Naive thymus-derived CD4-positive, alpha-beta T cell (primary cell): ENCODE data around the gene PTOV1. TPM values are rescaled to one million over a fixed set of nuclear protein-coding genes. Genes with fewer than 3 reads are reported as not detected.

ENCODE experiments used
- ATAC-seq: fragments of 150-1000 bp; cut with Tn5 transposase; 2 replicates; pipeline ENCODE4 v1.10.0; 2021; ENCODE audit warnings: mild to moderate bottlenecking, moderate library complexity
- CTCF ChIA-PET: fragments of 350-600 bp; sonication (Branson Sonifier 250); formaldehyde crosslinking; loops from one replicate; lab custom pipeline; 2021; ENCODE audit warnings: antibody characterized with exemption; lab: Charles Lee
- POLR2A ChIA-PET: fragments of 350-600 bp; sonication (Branson Sonifier 250); formaldehyde crosslinking; loops from one replicate; lab custom pipeline; 2021; ENCODE audit warnings: antibody characterized with exemption, inconsistent platforms; lab: Charles Lee
- DNase-seq, 9 donors: peaks; one replicate each; pipeline versions ENCODE4 v3.0.0 to v3.0.0-alpha.2; 2020 to 2022; ENCODE audit warnings: mixed read lengths in 1 of 9
- H3K27ac ChIP-seq: one replicate; pipeline ENCODE4 v1.7.0; 2013; ENCODE audit warnings: mild to moderate bottlenecking, low read depth, low read length, moderate library complexity
- H3K27me3 ChIP-seq, 2 donors: one replicate each; pipeline ENCODE4 v1.7.0; 2013; ENCODE audit warnings: low read length in 2 of 2, mild to moderate bottlenecking in 2 of 2, moderate library complexity in 2 of 2; ENCODE audit not compliant: control insufficient read depth in 2 of 2, insufficient read depth in 2 of 2
- H3K36me3 ChIP-seq, 3 experiments: 1 replicate in 2 of 3; 2 replicates in 1 of 3; pipeline ENCODE4 v1.7.0; 2013; ENCODE audit warnings: low read length in 3 of 3, mild to moderate bottlenecking in 3 of 3, moderate library complexity in 1 of 3; ENCODE audit not compliant: insufficient read depth in 3 of 3, control insufficient read depth in 2 of 3
- H3K4me1 ChIP-seq, 2 donors: one replicate each; pipeline ENCODE4 v1.7.0; 2013; ENCODE audit warnings: low read length in 2 of 2, mild to moderate bottlenecking in 2 of 2, moderate library complexity in 1 of 2; ENCODE audit not compliant: control insufficient read depth in 2 of 2, insufficient read depth in 2 of 2
- H3K4me3 ChIP-seq: 2 replicates; pipeline ENCODE4 v1.7.0; 2013; ENCODE audit warnings: mild to moderate bottlenecking, low read length
- H3K9me3 ChIP-seq, 3 experiments: 1 replicate in 2 of 3; 2 replicates in 1 of 3; pipeline ENCODE4 v1.7.0; 2013; ENCODE audit warnings: low read length in 3 of 3; ENCODE audit not compliant: control insufficient read depth in 2 of 3
- H3K27ac Mint-ChIP-seq, 9 donors: one replicate each; pipeline ENCODE4 v1.8.0; 2020 to 2022; ENCODE audit warnings: mixed read lengths in 9 of 9, mild to moderate bottlenecking in 8 of 9, moderate library complexity in 5 of 9, inconsistent platforms in 2 of 9
- H3K27me3 Mint-ChIP-seq, 5 donors: one replicate each; pipeline ENCODE4 v1.8.0; 2021 to 2022; ENCODE audit warnings: mixed read lengths in 5 of 5, mild to moderate bottlenecking in 1 of 5
- H3K36me3 Mint-ChIP-seq, 5 donors: one replicate each; pipeline ENCODE4 v1.8.0; 2020 to 2022; ENCODE audit warnings: mixed read lengths in 5 of 5, mild to moderate bottlenecking in 3 of 5, inconsistent platforms in 1 of 5
- H3K4me1 Mint-ChIP-seq, 7 donors: one replicate each; pipeline ENCODE4 v1.8.0; 2020 to 2022; ENCODE audit warnings: mixed read lengths in 7 of 7, mild to moderate bottlenecking in 3 of 7, inconsistent platforms in 1 of 7
- H3K4me3 Mint-ChIP-seq, 10 donors: one replicate each; pipeline ENCODE4 v1.8.0; 2020 to 2022; ENCODE audit warnings: mild to moderate bottlenecking in 10 of 10, mixed read lengths in 10 of 10, moderate library complexity in 6 of 10, inconsistent platforms in 2 of 10
- H3K9me3 Mint-ChIP-seq, 11 donors: one replicate each; pipeline ENCODE4 v1.8.0; 2020 to 2022; ENCODE audit warnings: mixed read lengths in 11 of 11, mild to moderate bottlenecking in 4 of 11, inconsistent platforms in 1 of 11, moderate library complexity in 1 of 11
- intact Hi-C, 2 donors: fragments of 100-400 bp; cut with micrococcal nuclease; formaldehyde crosslinking; loops; one replicate each; pipeline ENCODE4 v1.15.1; 2023
- polyA plus RNA-seq, 2 donors: library from polyadenylated mRNA; unstranded; fragments of 300-500 nt; fragmentation: Illumina TruSeq; gene quantifications; one replicate each; pipeline ENCODE4 v1.2.3, GENCODE V29; 2021
- total RNA-seq, 6 experiments: library from RNA in 5 of 6; stranded (reverse) in 5 of 6; gene quantifications; 1 replicate in 5 of 6; 2 replicates in 1 of 6; pipeline ENCODE4 v1.2.3 and lab custom pipeline; 2021 to 2026

PTOV1 gene
- total and polyA plus RNA-seq, 7 experiments from 2014 or later: 49.0 to 170 (median 150) TPM

DNA sequence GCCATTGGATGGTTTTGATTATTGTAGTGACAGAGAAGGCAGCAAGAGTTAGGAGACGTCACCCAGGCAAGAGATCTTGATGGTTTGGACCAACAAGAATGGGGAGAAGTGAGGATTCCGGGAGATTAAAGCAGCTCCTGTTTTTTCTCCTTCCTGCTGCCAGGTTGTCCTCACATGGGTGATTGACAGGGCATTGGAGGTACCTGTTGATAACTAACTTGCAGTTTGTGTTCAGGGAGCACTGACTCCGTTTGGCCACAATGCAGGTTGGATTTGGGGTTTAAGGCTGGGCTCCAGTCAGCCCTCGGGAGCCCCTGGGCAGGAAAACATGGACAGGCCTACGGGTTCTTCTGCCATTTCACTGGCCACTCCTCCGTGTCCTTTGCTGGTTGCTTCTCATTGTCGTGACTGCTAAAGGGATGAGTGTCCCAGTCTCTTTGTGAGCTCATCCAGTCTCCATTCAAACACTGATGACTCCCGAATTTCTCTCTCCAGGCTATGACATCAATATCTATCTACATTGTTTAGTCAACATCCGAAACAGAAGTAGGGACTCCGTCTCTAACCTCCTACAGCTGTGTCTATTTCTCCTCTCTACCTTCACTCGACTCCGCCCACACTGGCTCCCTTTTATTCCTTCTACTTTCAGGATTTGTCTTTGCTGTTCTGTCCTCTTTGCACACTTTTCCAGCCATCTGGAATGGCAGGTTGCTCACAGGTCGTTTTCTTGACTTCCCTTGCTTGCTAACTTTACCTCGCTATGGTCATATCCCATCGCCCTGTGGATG, 1.3 kb upstream of the PTOV1 start:
- H3K27me3 Mint-ChIP-seq: peaks cover 0 to 13% (median 0%) of the 10 kb centered on the region in 5 donors
- H3K4me1 Mint-ChIP-seq: peaks cover 22 to 37% (median 33%) of the 10 kb centered on the region in 7 donors
- Histone ChIP-seq H3K4me1 (peaks cover 7 to 25% of the 10 kb centered on the region in 2 donors), H3K4me3 (peak overlapping the region; percentile 89), H3K9me3 (no peaks in the 10 kb centered on the region), H3K27me3 (no peaks in the 10 kb centered on the region), H3K36me3 (peaks cover 0 to 9% (median 0%) of the 10 kb centered on the region in 3 experiments), H3K27ac (no peak overlapping the region)
- peaks cover 0 to 10% (median 2%) of the 10 kb centered on the region in 11 donors for H3K9me3 Mint-ChIP-seq
- no peak for ATAC-seq
- peaks cover 0 to 8% (median 4%) of the 10 kb centered on the region in 5 donors for H3K36me3 Mint-ChIP-seq
- H3K4me3 Mint-ChIP-seq: peak overlapping the region; percentile 78 to 96 (median 92)
- ChIA-PET CTCF (no interaction called here), POLR2A (interaction anchor here (0.8 to 4.5 kb wide), 10 partner anchors 15 to 256 kb away, joined by 3 to 39 read pairs (median 6); partner anchors contain the start of genes AKT1S1, FUZ, MED25 and TBC1D17)
- intact Hi-C loops: loop anchor here (1.0 to 2.0 kb wide), 10 partner anchors 18 to 269 kb away; partner anchors contain the start of genes AKT1S1 (in 2 of the 2), ATF5 (in 2 of the 2), FUZ (in 2 of the 2) and MED25 (in 2 of the 2)
- DNase-seq: no peak
- H3K27ac Mint-ChIP-seq: peak overlapping the region; percentile 59 to 98 (median 95)

- Mint-ChIP-seq H3K4me1 (peaks cover 22 to 37% (median 33%) of the 10 kb centered on the region in 7 donors), H3K27ac (peak overlapping the region; percentile 79 to 98 (median 95)), H3K27me3 (peaks cover 0 to 12% (median 0%) of the 10 kb centered on the region in 5 donors), H3K36me3 (peaks cover 0 to 8% (median 4%) of the 10 kb centered on the region in 5 donors), H3K4me3 (peak overlapping the region; percentile 78 to 96 (median 92)), H3K9me3 (peaks cover 0 to 10% (median 2%) of the 10 kb centered on the region in 11 donors)
- H3K9me3 ChIP-seq: no peaks in the 10 kb centered on the region
- peaks cover 0 to 14% (median 0%) of the 10 kb centered on the region in 3 experiments for H3K36me3 ChIP-seq
- POLR2A ChIA-PET: interaction anchor here (0.8 to 4.5 kb wide), 17 partner anchors 9 to 857 kb away, joined by 3 to 39 read pairs (median 5); partner anchors contain the start of genes AKT1S1, FUZ, GYS1 and MED25
- peak overlapping the region; percentile 89 for H3K4me3 ChIP-seq
- peak overlapping the region; percentile 99 for H3K27ac ChIP-seq
- no peak for DNase-seq
- intact Hi-C loops: loop anchor here (1.0 to 2.0 kb wide), 10 partner anchors 17 to 269 kb away; partner anchors contain the start of genes AKT1S1 (in 2 of the 2), ATF5 (in 2 of the 2), FUZ (in 2 of the 2) and MED25 (in 2 of the 2)
- peaks cover 7 to 25% of the 10 kb centered on the region in 2 donors for H3K4me1 ChIP-seq
- CTCF ChIA-PET: interaction anchor here (0.8 kb wide), 1 partner anchor 27 kb away, joined by 3 read pairs; the partner anchor contains the start of gene AKT1S1
- no peak for ATAC-seq
- H3K27me3 ChIP-seq: no peaks in the 10 kb centered on the region
Observed at GRCh38 chr19:49850221-49850486, 805 bp upstream of the PTOV1 start.

DNA sequence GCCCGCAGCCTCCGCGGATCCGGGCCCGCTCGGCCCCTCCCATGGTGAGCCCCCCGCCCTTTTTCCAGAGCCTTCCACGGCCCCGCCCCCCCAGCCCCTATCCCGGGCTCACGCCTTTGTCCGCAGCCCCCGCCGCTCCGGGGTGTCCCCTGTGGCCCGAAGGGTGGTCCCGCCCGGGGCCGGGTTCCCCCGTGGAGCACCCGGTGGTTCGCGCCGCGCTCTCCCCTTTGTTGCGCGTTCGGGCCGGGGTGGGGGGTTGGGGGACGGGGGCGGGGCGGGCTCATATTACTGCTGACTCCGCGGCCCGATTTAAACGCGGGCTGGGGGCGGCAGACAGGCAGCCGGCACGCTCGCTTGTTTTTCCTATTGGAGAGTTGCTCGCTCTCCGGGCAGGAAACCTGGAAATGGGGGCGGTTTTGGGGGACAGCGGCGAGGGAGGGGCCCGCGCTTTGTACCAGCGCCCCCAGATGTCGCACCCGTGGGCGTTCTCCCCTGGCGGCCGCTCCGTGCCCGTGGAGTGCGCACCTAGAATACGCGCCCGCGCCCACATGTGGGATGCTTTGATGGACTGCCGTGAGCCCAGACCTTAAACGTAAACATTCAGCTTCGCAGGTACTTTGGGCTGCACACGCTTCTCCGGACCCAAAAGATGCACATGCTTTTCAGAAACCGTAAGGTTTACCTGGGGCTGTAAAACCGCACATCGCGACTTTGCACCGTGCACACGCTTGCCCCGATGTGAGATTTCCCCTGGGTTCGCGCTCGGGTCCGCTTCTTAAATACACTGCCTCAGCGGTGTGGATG, 699 bp downstream of the PTOV1 start:
- Mint-ChIP-seq H3K27me3 (peaks cover 0 to 11% (median 0%) of the 10 kb centered on the region in 5 donors), H3K27ac (peak overlapping the region; percentile 65 to 93 (median 87)), H3K4me1 (peaks cover 22 to 37% (median 33%) of the 10 kb centered on the region in 7 donors), H3K9me3 (peaks cover 0 to 10% (median 3%) of the 10 kb centered on the region in 11 donors), H3K36me3 (peaks cover 0 to 10% (median 4%) of the 10 kb centered on the region in 5 donors), H3K4me3 (peak overlapping the region; percentile 74 to 93 (median 88))
- ATAC-seq (peak; percentile 12), DNase-seq (peak in 5 of 9 donors; percentile 33 to 40 (median 38))
- CTCF ChIA-PET: no interaction called here
- no peaks in the 10 kb centered on the region for H3K9me3 ChIP-seq
- H3K27me3 ChIP-seq: no peaks in the 10 kb centered on the region
- intact Hi-C loops: loop anchor here (1.0 to 2.0 kb wide), 4 partner anchors 16 to 271 kb away; partner anchors contain the start of genes NOSIP (in 2 of the 2), PRRG2 (in 2 of the 2), ATF5 (in 1 of the 2) and NUP62 (in 1 of the 2)
- peaks cover 7 to 25% of the 10 kb centered on the region in 2 donors for H3K4me1 ChIP-seq
- peaks cover 0 to 29% (median 0%) of the 10 kb centered on the region in 3 experiments for H3K36me3 ChIP-seq
- H3K27ac ChIP-seq: peak overlapping the region; percentile 99
- POLR2A ChIA-PET: interaction anchor here (0.7 to 4.5 kb wide), 17 partner anchors 9 to 1522 kb away, joined by 3 to 39 read pairs (median 4); partner anchors contain the start of genes AKT1S1, BCL2L12, FUZ and IRF3
- H3K4me3 ChIP-seq: peak overlapping the region; percentile 46

DNA sequence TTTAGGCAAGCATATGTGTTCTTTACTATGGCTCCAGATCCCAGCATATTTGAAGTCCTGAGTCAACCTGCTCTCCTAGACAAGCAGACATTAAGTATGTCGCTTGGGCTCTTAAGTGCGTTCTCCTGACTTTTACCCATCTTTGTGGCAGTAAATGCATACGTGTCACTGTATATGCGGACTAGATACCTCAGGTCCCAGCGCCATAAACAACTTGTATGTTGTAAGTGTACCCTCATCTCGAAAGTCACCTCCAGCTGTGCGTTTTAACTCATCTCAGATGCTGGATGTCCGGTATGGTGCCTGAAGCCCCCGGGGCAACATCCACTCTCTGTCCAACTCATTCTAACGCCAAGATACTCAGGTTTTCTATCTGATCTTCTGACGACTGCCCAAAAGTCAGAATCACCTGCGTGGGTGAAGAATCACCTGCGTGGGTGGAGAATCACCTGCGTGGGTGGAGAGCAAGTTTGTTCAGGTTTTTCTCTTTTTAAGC, 1.7 kb downstream of the PTOV1 start:
- Mint-ChIP-seq H3K27me3 (peaks cover 0 to 9% (median 0%) of the 10 kb centered on the region in 5 donors), H3K4me1 (peaks cover 22 to 36% (median 33%) of the 10 kb centered on the region in 7 donors), H3K9me3 (peaks cover 0 to 10% (median 2%) of the 10 kb centered on the region in 11 donors), H3K36me3 (peaks cover 0 to 10% (median 4%) of the 10 kb centered on the region in 5 donors), H3K27ac (peak overlapping the region; percentile 43 to 93 (median 85)), H3K4me3 (peak overlapping the region; percentile 74 to 93 (median 88))
- Histone ChIP-seq H3K4me1 (peaks cover 7 to 25% of the 10 kb centered on the region in 2 donors), H3K4me3 (peak overlapping the region; percentile 46), H3K36me3 (peaks cover 0 to 39% (median 3%) of the 10 kb centered on the region in 3 experiments), H3K9me3 (no peaks in the 10 kb centered on the region), H3K27me3 (no peaks in the 10 kb centered on the region), H3K27ac (peak overlapping the region; percentile 59)
- DNase-seq (no peak), ATAC-seq (no peak)
- intact Hi-C loops: no loop called here
- ChIA-PET CTCF (no interaction called here), POLR2A (interaction anchor here (0.7 to 4.5 kb wide), 6 partner anchors 11 to 41 kb away, joined by 3 to 39 read pairs (median 6); partner anchors contain the start of genes FUZ and PNKP)

- no peaks in the 10 kb centered on the region for H3K9me3 ChIP-seq
- peaks cover 0 to 9% (median 0%) of the 10 kb centered on the region in 5 donors for H3K27me3 Mint-ChIP-seq
- intact Hi-C loops: no loop called here
- H3K36me3 Mint-ChIP-seq: peaks cover 0 to 8% (median 3%) of the 10 kb centered on the region in 5 donors
- peaks cover 21 to 32% (median 24%) of the 10 kb centered on the region in 7 donors for H3K4me1 Mint-ChIP-seq
- H3K4me3 ChIP-seq: no peak overlapping the region
- DNase-seq (no peak), ATAC-seq (no peak)
- peaks cover 0 to 52% (median 3%) of the 10 kb centered on the region in 3 experiments for H3K36me3 ChIP-seq
- H3K27ac ChIP-seq: no peak overlapping the region
- peaks cover 0 to 9% (median 2%) of the 10 kb centered on the region in 11 donors for H3K9me3 Mint-ChIP-seq
- H3K27ac Mint-ChIP-seq: peak overlapping the region in 4 of 9 donors; percentile 16 to 93 (median 90)
- ChIA-PET CTCF (interaction anchor here (0.6 to 0.8 kb wide), 2 partner anchors 10 kb away, joined by 3 read pairs; no protein-coding TSS in a partner anchor), POLR2A (interaction anchor here (1.0 to 2.3 kb wide), 4 partner anchors 10 to 23 kb away, joined by 3 to 15 read pairs (median 6); partner anchors contain the start of genes AKT1S1 and TBC1D17)
- peak overlapping the region in 6 of 10 donors; percentile 27 to 93 (median 38) for H3K4me3 Mint-ChIP-seq
- no peaks in the 10 kb centered on the region for H3K27me3 ChIP-seq
- peaks cover 7 to 17% of the 10 kb centered on the region in 2 donors for H3K4me1 ChIP-seq
Observed at GRCh38 chr19:49853852-49854377, 3.0 kb downstream of the PTOV1 start.
